Posterior cingulate gyrus (tissue), 11 donors: Measurements from ENCODE around the gene CCDC8.
A peak's percentile ranks its signal among the peaks of the same experiment; 100 is the strongest.
"Not testable (repeated sequence)": the region's sequence is repeated elsewhere in the genome, so short reads cannot be mapped to it uniquely, and the experiment has no call there.

Experiments used
- DNase-seq, 10 donors: peaks; one replicate each; pipeline versions ENCODE4 v3.0.0 to v3.0.0-alpha.2; 2020 to 2021; ENCODE audit warnings: mixed read lengths in 3 of 10
- intact Hi-C: fragments of 100-400 bp; cut with DNase I; formaldehyde crosslinking; loops from one replicate; pipeline ENCODE4 v1.15.1; 2023

CCDC8 gene, protein sequence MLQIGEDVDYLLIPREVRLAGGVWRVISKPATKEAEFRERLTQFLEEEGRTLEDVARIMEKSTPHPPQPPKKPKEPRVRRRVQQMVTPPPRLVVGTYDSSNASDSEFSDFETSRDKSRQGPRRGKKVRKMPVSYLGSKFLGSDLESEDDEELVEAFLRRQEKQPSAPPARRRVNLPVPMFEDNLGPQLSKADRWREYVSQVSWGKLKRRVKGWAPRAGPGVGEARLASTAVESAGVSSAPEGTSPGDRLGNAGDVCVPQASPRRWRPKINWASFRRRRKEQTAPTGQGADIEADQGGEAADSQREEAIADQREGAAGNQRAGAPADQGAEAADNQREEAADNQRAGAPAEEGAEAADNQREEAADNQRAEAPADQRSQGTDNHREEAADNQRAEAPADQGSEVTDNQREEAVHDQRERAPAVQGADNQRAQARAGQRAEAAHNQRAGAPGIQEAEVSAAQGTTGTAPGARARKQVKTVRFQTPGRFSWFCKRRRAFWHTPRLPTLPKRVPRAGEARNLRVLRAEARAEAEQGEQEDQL

DNA sequence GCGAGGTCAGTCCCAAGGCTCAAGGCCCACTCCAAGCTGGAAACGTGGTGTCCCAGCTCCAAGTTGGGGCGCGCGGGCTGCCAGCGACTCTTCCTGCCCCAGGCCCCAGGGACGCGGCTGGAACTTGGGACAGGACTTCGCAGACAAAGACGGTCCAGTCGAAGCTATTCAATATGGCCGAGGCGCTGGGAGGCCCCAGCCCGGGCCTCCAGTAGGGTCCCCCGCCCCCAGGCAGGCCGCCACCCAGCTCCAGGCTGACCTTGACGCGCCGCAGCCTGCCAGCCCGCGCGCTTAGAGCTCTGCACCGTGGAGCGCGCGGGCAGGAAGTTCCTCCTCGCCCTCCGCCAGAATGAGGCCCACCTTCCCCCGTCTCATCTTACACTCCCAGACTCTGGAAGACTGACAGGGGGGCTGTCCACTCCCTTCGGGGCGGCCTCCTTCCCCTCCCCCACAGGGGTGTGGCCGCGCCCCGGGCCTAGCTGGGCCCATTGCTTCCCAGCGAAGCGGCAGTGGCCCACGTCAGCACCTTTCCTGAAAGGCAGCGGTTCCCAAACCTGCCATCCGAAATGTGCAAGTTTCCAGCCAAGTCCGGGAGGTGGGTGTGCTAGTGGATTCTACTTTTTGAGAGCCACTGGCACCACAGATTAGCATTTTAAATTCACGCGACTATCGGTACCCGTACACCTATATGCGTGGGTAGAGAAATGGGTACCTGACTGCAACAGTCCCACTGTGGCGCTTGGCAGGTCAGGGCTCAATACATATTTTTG lies at the start of gene CCDC8:
TSS of gene CCDC8 (minus strand) at position 303 of the 770 bp plus-strand sequence. CDS start 754 bp downstream, outside the sequence.
- intact Hi-C loops, result no loop called here
- peak in 4 of 10 donors; percentile 16 to 87 (median 58) for DNase-seq

DNA sequence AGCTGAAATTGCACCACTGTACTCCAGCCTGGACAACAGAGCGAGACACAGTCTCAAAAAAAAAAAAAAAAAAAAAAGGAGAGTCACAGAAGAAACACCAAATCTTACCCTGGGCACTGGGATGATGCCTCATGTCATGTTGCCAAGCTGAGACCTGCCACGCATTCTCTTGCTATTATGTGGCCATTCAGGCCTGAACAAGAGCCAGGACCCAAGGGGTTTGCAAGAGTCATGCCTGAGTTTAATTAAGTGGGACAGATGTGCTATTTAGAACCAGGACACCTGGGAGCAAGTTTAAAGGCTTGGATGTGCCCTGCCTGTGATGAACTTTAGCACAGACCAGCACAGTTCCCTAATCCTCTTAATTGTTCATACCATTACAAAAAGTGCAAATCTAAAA lies 48.2 kb upstream of the CCDC8 start:
- intact Hi-C loops, result no loop called here
- peak in 1 of 10 donors; percentile 2 for DNase-seq

DNA sequence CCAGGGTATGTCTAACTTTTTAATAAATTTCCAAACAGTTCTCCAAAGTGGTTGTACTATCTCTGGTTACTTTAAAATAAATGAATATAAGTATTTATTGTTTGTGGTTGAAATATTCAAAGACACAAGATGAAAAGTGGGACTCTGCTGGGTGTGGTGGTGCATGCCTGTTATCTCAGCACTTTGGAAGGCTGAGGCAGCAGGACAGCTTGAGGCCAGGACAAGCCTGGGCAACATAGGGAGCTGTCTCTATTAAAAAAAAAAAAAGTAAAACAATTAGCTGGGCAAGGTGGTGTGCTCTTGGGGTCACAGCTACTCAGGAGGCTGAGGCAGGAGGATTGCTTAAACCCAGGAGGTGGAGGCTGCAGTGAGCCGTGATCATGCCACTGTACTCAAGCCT lies 47.6 kb upstream of the CCDC8 start:
- intact Hi-C loops, result no loop called here
- no peak for DNase-seq

DNA sequence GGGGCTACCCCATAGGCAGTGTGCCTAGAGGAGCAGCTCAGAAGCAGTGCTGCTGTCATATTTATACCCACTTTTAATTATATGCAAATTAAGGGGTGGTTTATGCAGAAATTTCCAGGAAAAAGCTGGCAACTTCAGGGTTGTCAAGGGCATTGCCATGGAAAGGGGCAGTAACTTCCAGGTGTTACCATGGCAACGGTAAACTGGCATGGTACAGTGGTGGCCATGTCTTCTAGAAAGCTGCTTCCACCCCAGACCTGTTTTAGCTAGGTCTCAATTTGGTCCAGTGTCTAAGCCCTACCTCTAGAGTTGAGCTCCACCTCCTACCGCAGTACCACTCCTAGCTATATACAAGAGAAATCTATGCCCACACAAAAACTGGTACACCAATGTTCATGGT lies 46.7 kb upstream of the CCDC8 start:
- intact Hi-C loops, result no loop called here
- no peak for DNase-seq

DNA sequence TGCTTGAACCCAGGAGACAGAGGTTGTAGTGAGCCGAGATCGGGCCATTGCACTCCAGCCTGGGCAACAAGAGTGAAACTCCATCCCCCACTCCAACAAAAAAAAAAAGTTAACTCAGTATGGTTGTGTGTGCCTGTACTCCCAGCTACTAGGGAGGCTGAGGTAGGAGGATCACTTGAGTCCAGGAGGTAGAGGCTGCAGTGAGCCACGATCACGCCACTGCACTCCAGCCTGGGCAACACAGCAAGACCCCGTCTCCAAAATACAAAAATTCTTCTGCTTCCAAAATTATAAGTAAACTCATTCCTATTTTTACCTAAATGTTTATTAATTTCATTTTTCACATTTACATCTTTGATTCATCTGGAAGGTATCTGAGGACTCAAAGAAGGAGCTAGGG lies 43.6 kb upstream of the CCDC8 start:
- no peak for DNase-seq
- intact Hi-C loops, result no loop called here

DNA sequence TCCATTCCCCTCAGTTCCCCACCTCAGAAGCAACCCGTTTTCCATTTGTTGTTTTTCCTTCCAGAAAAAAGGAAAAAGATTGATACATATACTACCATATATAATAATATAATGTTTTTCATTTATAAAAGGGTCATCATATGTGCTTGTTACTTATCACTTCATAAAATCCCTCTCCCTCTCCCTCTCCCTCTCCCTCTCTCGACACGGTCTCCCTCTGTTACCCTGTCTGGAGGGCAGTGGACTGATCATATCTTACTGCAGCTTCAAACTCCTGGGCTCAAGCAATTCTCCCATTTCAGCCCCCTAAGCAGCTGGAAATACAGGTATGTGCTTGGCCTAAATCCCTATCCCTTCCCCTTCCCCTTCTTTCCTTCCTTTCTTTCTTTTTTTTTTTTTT lies 40.9 kb upstream of the CCDC8 start:
- DNase-seq, result no peak
- intact Hi-C loops, result no loop called here

DNA sequence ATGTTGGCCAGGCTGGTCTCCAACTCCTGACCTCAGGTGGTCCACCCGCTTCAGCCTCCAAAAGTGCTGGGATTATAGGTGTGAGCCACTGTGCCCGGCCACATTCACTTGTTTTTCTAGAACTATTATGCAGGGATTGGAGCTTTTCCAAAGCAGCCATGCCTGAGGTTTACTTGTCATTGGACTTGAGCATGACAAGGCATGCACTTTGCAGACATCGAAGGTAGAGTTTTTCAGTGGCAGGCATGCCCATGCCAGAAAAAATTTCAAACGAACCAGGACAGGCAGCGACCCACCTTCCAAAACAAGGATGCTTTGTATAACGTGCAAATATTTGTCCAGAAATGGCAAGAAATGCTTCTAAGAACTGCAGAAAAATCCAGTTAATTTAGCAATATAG lies 40.3 kb upstream of the CCDC8 start:
- intact Hi-C loops, result no loop called here
- no peak for DNase-seq

DNA sequence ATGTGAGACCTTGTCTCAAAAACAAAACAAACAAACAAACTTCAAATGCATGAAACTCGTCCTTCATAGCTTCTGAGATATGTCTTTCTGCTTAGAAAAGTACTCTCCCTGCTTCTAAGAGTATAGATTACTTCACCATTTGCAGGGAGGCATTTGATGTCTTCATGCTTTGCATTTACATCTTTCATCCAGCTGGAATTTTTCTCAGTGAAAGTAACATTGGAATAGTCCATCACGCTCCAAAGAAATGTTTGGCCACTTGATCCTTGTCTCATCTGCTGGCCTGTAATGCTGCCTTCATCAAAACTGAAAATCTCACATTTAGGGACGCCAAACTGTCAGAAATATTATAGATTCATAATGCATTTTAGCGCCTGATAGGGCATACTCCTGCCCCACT lies 38.8 kb upstream of the CCDC8 start:
- intact Hi-C loops, result no loop called here
- DNase-seq, result no peak

DNA sequence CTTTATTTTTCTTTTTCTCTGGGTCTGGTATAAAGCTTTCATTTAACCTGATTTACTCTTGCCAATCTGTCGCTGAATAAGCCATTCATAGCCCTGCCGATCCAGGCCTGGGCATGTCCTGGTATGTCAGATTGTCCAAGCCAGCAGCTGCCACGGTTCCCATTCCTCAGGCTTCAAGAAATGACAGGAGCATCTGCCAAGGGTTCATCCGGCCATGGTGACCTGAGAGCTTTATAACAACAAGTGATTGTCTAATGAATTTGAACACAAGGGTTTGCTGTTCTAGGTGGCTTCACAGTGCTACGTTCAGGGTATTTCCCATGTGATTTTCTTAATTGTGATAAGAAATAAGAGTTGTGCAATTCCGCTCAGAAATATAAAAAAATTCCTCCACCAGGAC lies 38.0 kb upstream of the CCDC8 start:
- intact Hi-C loops, result no loop called here
- no peak for DNase-seq

DNA sequence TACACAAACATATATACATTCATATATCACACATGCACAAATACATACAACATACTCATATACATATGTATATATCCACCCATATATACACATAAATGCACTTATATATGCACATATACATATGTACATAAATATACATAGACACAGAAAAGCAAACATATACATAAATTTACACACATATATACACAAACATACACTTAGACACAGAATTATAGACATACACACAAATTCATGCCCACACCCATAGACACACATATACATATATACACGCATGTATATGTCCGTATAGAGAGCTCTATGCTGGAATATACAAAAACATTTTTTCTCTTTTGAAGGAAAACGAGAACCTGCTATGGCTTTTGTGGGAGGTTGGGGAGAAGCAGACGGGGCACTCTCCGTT lies 37.4 kb upstream of the CCDC8 start:
- intact Hi-C loops, result no loop called here
- DNase-seq, result no peak

DNA sequence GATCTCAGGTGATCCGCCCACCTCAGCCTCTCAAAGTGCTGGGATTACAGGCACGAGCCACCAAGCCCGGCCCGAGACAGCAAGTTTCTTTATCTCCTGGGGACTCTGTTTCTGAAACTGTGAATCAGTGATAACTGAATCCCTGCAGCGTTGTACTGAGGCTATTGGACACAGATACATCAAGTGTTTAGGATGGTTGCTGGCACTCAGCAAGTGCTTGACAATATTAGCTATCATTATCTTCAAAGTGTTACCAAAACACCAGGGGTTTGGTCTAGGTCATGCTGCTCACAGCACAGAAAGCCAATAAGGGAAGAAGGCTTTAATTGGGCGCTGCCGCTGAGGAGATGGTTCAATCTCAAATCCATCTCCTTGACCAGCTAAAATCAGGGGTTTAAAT lies 35.9 kb upstream of the CCDC8 start:
- intact Hi-C loops, result no loop called here
- DNase-seq, result no peak

DNA sequence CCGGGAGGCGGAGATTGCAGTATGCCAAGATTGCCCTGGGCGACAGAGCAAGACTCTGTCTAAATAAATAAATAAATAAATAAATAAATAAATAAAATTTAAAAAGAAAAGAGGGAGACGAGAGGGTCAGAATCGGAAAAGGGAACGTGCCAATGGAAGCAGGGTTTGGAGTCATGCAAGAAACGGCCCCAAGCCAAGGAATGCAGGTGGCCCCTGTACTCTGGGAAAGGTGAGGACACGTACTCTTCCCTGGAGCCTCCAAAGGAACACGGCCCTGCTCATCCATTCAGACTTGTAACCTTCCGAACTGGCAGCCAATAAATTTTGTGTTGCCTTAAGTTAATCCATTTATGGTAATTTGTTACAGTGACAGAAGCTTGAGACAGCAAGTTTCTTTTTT lies 35.2 kb upstream of the CCDC8 start:
- DNase-seq, result no peak
- intact Hi-C loops, result no loop called here

DNA sequence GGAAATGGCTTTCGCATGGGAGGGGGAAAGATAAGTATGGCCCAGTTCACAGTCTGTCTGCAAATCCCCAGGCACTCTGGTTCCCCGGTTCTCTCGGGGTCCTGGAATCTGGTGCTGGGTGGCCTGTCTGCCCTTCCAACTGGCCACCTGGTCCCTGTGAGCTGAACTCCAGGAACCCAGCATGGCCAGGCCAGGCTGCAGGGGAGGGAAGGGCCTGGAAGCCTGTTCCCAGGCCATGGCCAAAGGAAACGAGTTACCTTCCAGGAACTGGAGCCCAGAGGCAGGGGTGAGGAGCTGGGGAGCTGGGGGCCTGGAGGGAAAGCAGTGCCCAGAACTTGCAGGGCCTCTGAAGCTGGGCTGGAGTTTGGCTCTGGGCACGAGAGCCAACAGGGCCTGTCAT lies 34.5 kb upstream of the CCDC8 start:
- no peak for DNase-seq
- intact Hi-C loops, result no loop called here

DNA sequence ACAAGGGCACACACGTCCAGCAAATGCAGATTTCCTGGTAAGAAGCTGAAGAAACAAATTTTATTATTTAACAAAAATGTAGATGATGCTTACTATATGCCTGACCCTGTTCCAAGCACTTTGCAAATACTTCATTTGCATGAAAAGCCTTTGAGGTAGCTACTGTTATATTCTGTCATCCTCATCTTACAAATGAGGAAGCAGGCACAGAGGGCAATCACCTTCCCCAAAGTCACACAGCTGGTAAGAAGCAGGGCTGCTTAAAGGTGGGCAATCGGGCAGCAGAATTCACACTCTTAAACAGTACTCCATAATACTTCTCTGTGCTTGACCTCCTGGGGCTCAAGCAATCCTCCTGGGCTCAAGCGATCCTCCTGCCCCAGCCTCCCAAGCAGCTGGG lies 33.6 kb upstream of the CCDC8 start:
- intact Hi-C loops, result no loop called here
- no peak for DNase-seq

DNA sequence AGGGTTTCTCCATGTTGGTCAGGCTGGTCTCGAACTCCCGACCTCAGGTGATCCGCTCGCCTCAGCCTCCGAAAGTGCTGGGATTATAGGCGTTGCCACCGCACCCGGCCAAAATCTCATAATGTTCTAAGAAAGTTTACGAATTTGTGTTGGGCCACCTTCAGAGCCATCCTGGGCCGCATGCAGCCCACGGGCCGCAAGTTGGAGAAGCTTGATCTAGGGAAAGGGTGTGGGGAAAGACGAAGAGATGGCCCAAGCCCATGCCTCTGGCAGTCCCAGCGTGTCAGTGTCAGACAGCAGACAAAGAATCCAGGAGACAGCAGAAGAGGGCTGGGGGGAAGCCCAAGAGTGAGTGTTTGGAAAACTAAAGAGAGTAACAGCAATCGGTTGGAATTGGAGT lies 32.7 kb upstream of the CCDC8 start:
- intact Hi-C loops, result no loop called here
- no peak for DNase-seq

DNA sequence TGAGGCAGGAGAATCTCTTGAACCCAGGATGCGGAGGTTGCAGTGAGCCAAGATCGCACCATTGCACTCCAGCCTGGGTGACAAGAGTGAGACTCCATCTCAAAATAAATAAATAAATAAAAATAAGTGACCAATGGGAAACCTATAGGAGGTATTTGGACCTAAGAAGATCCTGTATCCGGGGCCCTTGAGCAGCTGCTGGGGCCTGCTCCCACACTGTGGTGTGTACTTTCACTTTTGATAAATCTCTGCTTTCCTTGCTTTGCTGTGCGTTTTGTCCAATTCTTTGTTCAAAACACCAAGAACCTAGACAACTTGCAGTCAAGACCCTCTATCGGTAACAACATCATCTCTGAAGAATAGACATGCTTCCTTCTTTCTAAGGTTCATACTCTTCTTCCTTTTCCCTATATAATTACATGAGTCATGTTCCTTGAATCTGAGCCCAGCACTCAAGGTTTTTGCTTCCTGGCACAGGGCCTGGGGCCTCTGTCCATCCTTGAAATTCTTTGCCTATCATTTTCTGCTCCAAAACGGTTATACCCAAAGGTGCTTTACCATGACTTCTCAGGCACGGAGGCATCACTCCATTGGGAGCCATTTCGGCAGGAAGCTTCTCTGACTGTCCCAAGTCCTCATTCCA lies 29.6 kb upstream of the CCDC8 start:
- intact Hi-C loops, result no loop called here
- no peak for DNase-seq

DNA sequence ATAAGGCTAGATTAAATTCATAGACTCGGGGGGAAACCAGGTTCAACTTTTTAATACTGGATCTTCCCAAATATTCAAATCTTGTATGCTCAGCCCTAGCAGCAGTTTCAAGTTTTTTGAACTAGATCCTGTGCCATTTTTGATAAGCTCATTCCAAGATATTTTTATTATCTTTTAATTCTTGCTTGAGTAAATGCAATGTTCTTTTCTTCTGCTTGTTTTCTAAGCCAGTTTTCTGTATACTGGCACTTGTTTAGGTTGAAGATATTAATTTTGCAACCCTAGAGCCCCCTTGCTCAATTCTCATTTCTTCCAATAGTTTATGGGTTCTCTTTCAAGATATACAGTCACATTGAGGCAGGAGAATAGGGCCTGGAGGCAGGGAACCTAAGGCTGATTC lies 28.5 kb upstream of the CCDC8 start:
- intact Hi-C loops, result no loop called here
- no peak for DNase-seq

DNA sequence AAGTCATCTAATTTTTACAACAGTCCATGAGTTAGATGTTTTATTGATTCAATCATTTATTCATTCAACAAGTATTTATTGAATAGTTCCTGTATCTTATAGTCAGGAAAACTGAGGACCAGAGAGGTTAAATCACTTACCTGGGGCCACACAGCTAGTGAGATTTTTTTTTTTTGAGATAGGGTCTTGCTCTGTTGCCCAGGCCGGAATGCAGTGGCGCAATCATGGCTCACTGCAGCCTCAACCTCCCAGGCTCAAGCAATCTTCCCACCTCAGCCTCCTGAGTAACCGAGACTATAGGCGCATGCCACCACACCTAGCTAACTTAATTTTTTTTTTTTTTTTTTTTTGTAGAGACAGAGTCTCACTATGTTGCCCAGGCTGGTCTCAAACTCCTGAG lies 22.3 kb upstream of the CCDC8 start:
- DNase-seq, intact Hi-C loops: not testable (repeated sequence)

DNA sequence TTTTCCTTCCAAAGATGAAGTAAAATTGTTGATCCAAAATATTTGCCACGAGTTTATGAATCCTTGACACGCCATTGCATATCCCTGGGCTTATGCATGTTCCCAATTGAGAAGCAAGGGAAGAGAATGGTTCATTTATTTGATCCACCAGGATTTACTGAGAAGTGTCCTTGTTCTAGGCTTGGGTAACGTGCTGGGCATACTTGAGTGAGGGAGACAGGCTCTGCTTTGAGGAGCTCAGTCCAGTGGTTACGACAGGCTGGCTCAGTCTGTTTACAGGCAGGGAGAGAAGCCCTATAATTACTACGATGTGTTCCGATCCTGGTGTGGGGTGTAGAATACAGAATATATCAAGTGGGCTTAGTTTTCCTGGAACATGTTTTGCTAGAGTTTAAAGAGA lies 21.6 kb upstream of the CCDC8 start:
- peak in 6 of 10 donors; percentile 49 to 94 (median 65) for DNase-seq

DNA sequence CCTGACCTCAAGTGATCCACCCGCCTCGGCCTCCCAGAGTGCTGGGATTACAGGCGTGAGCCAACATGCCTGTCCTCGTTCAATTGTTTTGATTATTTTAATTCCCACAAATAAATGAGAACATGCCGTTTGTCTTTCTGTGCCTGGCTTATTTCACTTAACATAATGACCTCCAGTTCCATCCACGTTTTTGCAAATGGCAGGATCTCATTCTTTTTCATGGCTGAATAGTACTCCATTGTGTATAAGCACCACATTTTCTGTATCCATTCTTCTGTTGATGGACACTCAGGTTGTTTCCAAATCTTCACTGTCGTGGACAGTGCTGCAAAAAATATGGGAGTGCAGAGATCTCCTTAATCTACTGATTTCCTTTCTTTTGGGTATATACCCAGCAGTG lies 20.1 kb upstream of the CCDC8 start:
- DNase-seq, intact Hi-C loops: not testable (repeated sequence)

More for the DNA sequence above, 21.6 kb upstream of the CCDC8 start:
- intact Hi-C loops, result no loop called here

DNA sequence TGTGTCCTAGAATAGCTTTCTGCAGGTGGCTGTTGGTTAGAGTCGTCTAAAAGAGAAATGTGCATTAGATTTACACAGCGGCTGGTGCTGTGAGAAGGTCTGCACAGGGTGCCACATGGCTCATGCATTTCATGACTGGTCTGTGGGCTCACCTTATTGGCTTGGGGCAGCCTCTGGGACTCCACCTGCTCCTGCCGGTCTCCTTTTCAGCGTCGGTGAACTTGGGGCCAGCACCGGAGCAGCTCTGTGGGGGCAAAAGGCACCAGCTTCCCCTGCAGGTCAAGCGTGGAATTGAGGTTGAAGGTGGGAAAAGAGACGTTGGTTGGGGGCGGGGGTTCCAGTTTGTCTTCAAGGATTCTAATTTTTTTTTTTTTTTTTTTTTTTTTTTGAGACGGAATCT lies 18.5 kb upstream of the CCDC8 start:
- DNase-seq, result peak in 1 of 10 donors; percentile 56
- intact Hi-C loops, result no loop called here
